Superior temporal gyrus (tissue), 1 donor: ENCODE results near the gene HSD11B2.

Experiments
- DNase-seq: peaks from one replicate; pipeline ENCODE4 v3.0.0-alpha.2; 2016; ENCODE audit errors: extremely low spot score

The HSD11B2 gene

DNA sequence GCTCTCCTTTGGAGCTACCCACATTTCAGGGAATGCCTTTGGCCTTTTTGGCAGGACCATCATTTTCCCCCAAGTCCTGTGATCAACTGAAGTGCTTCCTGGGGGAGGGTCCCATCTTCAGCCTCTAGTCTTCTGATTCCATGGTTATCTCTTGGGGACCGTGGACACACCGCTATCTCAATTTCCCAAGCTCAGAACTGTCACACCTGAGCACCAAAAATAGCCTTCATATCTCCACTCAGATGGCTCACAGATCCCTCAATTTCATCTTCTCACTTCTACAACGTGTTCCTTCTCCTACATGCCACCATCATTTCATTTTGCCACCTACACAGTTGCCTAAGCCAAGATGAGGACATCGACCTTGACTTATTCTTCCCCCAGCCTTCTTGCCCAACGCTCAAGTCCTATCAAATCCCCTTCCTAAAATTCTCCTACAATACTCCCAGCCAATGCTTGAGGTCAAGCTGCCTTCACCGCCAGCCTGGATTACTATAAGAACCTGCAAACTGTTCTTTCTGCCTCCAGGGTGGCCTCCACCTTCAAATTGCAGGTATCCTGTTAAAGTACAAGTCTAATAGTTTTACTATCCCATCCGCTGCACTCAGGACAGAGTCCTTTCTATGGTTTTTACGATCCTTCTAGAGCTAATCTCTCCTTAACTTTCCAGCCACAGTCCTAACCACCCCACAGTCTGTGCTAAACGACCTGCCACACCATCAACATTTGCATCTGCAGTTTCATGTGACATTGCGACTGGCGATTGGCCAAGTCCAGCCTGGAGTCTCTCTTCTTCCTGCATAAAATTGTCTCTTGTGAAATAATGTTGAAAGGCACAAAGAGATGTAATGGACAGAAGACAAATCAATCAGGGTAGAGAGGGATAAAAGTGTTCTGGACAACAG is 43.9 kb downstream of the HSD11B2 start:
- DNase-seq: no peak

DNA sequence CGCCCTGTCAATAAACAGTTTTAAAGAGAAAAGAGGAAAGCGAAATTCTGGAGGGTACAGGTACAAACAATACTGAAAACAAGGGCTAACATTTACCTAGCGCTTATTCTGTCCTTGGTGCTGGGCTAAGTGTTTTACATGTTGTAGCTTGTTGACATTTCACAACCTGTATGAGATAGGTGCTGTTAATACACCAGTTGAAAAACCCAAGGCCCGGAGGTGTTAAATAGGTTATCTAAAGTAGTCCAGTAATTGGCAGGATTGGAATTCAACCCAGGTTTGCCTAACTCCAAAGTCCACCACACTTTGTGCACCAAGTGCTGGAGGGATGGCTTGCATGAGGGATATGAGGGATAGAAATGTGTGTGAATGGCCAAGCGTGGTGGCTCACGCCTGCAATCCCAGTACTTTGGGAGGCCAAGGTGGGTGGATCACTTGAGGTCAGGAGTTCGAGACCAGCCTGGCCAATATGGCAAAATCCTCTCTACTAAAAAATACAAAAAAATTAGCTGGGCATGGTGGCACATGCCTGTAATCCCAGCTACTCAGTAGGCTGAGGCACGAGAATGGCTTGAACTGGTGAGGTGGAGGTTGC is 47.1 kb downstream of the HSD11B2 start:
- DNase-seq: no peak

DNA sequence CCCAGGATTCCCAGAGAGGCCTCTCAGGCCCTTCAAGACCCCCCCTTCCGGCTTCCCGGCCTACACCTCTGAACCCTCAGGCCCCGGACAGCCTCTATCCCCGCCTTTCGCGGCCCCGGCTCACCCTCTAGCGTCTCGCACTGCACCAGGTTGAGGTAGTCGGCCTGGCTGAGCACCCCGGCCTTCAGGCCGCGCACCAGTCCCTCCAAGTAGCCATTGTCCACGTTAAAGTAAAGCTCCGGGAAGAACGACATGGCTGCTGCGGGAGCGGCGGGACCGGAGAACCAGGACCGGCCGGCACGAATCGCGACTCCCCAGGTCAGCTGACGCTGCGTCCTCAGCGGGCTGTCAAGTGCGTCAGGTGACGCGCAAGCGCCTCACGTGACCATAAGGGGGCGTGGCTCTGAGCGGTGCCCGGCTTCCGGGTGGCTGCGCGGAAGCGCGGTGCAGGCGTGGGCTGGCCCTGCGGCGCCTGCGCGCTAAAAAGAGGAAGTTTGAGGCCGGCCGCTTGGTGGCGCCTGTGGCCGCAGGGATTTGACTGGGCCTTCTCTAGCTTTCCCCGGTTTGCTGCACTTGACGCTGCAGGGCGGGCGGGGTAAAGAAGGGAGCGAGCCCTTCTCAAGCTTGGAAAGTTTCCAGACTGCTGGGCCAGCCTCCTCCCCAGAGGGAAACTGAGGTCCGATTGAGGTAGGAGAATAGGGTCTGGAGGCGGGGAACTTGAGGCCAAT is 50.1 kb downstream of the HSD11B2 start, which contains the start of gene ATP6V0D1:
TSS of gene ATP6V0D1 (minus strand) at position 325 of the 728 bp plus-strand sequence. CDS start at position 254, 71 bp downstream.
- DNase-seq: peak; percentile 99

DNA sequence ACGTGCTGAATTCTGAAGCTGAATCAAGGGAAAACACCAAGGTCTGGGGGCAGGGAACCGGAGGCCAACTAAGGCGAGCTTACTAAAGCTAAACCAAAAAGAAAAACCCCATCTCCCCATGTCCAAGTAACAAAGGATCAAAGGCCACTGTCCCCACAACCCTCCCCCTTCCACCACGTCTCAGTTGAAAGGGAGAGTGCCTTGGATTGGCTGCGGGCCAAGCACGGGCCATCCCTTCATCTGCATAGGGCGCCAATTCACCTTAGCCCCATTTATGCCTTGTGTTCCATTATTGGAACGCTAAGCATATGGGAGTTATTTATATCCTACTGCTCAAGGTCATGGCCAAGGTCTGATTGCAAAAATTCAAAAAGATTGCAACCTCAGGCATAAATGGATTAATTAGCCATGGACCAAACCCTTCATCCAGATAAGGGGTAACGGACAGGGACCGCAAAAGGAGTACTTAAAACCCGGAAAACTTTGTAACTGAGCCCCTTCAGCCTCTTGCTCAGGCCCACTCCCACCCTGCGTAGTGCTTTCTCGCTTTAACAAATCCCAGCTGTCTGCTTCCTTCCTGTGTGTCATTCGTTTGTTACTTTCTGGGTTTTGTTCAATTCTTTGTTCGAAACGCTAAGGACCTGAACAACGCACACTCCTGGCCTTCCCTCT is 50.8 kb downstream of the HSD11B2 start:
- DNase-seq: no peak

DNA sequence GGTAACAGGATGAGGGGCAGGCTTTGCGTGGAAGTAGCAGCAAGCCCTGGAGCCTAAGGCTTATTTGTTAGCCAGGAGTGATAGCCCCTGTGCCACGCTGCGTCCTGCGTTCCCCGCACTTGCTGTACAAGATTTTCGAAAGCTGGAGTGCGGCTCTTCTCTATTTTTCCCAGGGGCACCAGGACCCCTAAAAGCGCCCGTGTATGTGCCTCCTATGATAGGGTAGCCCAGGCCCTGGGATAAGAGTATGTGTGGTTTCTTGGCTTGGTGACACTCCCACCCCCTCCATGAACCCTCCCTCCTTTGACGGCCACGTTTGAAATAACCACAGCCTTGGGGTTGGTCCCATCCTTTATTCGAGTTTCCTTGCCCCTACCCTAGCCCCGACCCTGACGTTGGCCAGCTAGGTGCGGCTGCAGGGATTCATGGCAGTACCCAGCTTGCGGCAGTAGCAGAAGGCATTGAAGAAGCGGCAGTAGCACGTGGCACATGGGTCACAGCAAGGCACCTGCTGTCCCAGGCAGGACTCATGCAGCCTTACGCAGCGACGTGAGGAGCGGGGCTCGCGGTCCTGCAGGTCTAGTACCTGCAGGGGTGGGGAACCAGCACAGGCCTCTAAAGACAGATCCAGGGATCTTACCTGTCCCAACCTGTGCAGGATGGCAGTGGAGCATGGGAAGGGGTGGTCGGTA is 51.5 kb downstream of the HSD11B2 start:
- DNase-seq: no peak

DNA sequence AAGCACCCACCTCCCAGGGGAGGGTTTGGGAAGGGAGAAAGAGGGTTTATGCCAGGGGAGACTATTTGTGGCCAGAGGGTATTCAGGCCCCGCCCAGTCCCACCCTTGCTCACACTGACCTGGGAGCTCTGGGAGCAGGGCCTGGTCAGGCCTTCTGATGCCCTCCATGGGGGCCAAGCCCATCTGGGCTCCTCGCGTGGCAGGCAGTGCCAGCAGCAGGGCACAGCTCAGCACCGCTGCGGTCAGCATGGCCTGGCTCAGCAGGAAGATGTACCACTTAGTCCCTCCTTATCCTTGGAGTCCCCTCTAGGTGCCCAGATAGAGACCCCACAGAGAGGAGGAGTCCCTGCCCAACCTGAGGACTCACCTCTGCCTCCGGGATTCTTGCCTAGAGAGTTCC is 52.2 kb downstream of the HSD11B2 start, which contains the start of gene AGRP:
TSS of gene AGRP (minus strand) at position 398 of the 400 bp plus-strand sequence. CDS start at position 249, 149 bp downstream.
- no peak for DNase-seq

DNA sequence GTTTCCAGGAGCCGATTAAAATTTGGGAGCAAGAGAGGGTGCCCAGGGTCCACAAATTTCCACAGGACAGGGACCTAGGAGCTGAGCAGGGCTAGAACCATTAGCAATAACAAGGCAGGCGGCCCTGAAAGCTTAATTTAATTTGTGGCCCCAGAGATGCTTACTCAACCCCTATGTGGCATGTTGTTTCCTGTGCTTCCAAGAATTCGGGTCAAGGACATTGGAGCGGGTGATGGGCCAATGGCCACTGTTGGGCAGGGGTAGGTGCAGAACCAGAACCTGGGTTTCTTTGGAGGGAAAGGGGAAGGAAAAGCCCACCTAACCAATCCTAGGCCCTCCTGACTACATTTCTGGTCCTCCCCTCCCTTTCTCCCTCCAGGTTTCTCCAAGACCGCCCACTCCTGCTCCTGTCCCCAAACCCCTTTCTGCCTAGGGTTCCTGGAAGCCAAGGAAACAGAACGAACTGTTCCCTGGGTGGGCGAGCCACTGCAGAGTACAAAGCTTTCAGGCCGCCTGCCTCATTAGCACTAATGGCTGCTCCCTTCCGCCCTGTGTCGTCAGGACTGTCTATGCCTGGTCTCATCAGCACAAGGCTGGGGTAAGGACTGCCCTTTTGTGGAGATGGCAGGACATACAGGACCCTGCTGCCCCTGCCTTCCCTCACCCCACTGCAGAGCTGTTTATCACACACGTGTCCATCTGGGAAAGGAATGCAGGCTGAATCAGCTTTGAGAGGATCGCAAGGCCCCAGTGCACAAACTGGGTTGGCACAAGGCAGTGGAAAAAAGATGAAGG is 53.0 kb downstream of the HSD11B2 start:
- no peak for DNase-seq

DNA sequence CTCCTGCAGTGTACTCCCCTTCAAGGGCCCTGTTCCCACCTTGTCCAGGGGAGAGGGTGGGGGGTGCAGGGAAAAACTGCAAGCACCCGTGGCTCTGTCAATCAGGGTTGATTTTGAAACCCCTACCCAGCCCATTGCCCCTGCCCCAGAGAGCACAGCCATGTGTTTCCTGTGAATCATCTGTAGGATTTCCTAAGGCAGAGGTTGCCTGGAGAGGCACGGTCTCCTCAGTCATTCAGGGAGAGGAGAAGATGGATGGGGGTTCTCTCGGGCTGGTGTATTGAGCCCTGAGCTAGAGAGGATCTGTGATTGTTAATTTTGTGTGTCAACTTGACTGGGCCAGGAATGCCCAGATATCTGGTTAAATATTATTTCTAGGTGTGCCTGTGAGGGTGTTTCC is 55.9 kb downstream of the HSD11B2 start:
- no peak for DNase-seq
